GM12874 (cell line): ENCODE results near the gene CAPN12.
A peak's percentile ranks its signal among the peaks of the same experiment; 100 is the strongest.

Experiments
- CTCF ChIP-seq: IDR thresholded peaks from 2 replicates; pipeline ENCODE4 v1.5.1; 2011; ENCODE audit warnings: low read depth, mild to moderate bottlenecking, control low read depth, low read length, moderate library complexity; ENCODE audit not compliant: insufficient read depth

Gene CAPN12

GRCh38 chr19:38733241-38733492 lies 11.1 kb downstream of the CAPN12 start:
- no peak for TF ChIP-seq CTCF

- TF ChIP-seq CTCF: no peak
Observed at GRCh38 chr19:38731654-38732301, 12.5 kb downstream of the CAPN12 start.

GRCh38 chr19:38730731-38731589 lies 13.3 kb downstream of the CAPN12 start:
- TF ChIP-seq CTCF: no peak

DNA sequence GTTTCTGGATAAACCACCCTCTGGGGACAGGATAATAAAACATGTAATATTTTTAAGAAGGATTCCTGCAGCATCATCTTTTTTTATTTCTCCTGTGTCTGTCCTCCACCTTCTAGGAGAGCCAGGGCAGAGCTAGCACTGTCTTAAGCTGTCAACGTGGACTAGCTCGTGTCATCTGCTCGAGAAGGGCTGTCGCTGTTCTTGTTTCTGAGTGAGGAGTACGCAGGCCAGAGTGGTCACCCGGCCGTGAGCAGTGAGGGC lies 13.9 kb downstream of the CAPN12 start:
- no peak for TF ChIP-seq CTCF

GRCh38 chr19:38729653-38730469 lies 14.4 kb downstream of the CAPN12 start:
- TF ChIP-seq CTCF: peak; percentile 95

GRCh38 chr19:38728752-38729541 lies 15.3 kb downstream of the CAPN12 start:
- TF ChIP-seq CTCF: no peak

GRCh38 chr19:38727868-38728660 lies 16.2 kb downstream of the CAPN12 start:
- TF ChIP-seq CTCF: no peak
